H1 (cell line): Measurements from ENCODE around the gene ATR. TPM values are rescaled to one million over a fixed set of nuclear protein-coding genes. Genes with fewer than 3 reads are reported as not detected.

Experiments
- CTCF ChIA-PET: fragments of 300-600 bp; sonication (Branson Sonifier 250); formaldehyde crosslinking; loops from one replicate; lab custom pipeline; 2021; ENCODE audit not compliant: partially characterized antibody; lab: Charles Lee
- POLR2A ChIA-PET: fragments of 300-600 bp; sonication (Branson Sonifier 250); formaldehyde crosslinking; loops from one replicate; lab custom pipeline; 2021; ENCODE audit warnings: inconsistent platforms; ENCODE audit not compliant: partially characterized antibody; lab: Charles Lee
- DNase-seq, 2 experiments: peaks; one replicate each; pipeline versions ENCODE4 v3.0.0 to v3.0.0-alpha.2; 2010 to 2022; ENCODE audit warnings: low spot score in 2 of 2, low read depth in 1 of 2, mixed read lengths in 1 of 2
- FAIRE-seq: peaks from 2 replicates; lab custom pipeline; 2011; peaks lifted over from hg19 to GRCh38; lab: Jason Lieb, UNC
- H2AFZ ChIP-seq: 2 replicates; pipeline ENCODE4 v1.8.1; 2012; ENCODE audit warnings: low read length, inconsistent platforms
- H2AK5ac ChIP-seq: 2 replicates; pipeline ENCODE4 v1.6.1; 2013; ENCODE audit warnings: low read depth, low read length
- H2BK120ac ChIP-seq: replicated peaks from 2 replicates; pipeline ENCODE3; 2013; ENCODE audit warnings: low read depth, low read length, inconsistent platforms
- H2BK12ac ChIP-seq: 2 replicates; pipeline ENCODE4 v1.6.1; 2013; ENCODE audit warnings: low read depth, low read length
- H2BK15ac ChIP-seq: 2 replicates; pipeline ENCODE4 v1.6.1; 2013; ENCODE audit warnings: low read length
- H2BK20ac ChIP-seq: 2 replicates; pipeline ENCODE4 v1.6.1; 2013; ENCODE audit warnings: low read length
- H2BK5ac ChIP-seq: 2 replicates; pipeline ENCODE4 v1.6.1; 2013; ENCODE audit warnings: low read depth, low read length
- H3K14ac ChIP-seq: 2 replicates; pipeline ENCODE4 v1.6.1; 2013; ENCODE audit warnings: inconsistent platforms; ENCODE audit not compliant: insufficient read length
- H3K18ac ChIP-seq: 2 replicates; pipeline ENCODE4 v1.6.1; 2013; ENCODE audit warnings: low read length; ENCODE audit errors: extremely low read depth
- H3K23ac ChIP-seq: 2 replicates; pipeline ENCODE4 v1.6.1; 2013; ENCODE audit warnings: inconsistent platforms; ENCODE audit not compliant: insufficient read length
- H3K23me2 ChIP-seq: 2 replicates; pipeline ENCODE4 v1.6.1; 2013; ENCODE audit warnings: low read depth, low read length
- H3K27ac ChIP-seq: 2 replicates; pipeline ENCODE4 v1.6.1; 2011; ENCODE audit warnings: low read depth, low read length, inconsistent platforms
- H3K27me3 ChIP-seq, 4 experiments: replicated peaks in 1 of 4; 1 replicate in 1 of 4; 2 replicates in 3 of 4; pipeline versions ENCODE4 v1.6.1 to v1.8.1; 2011 to 2013; ENCODE audit warnings: low read length in 3 of 4, mild to moderate bottlenecking in 3 of 4, inconsistent platforms in 2 of 4, mixed read lengths in 2 of 4, moderate library complexity in 1 of 4; ENCODE audit not compliant: control insufficient read depth in 3 of 4, insufficient read depth in 3 of 4; ENCODE audit errors: extremely low read depth in 1 of 4
- H3K36me3 ChIP-seq, 4 experiments: 2 replicates each; pipeline versions ENCODE4 v1.6.1 to v1.8.1; 2011 to 2013; ENCODE audit warnings: mild to moderate bottlenecking in 4 of 4, low read length in 3 of 4, moderate library complexity in 2 of 4, control low read depth in 1 of 4, inconsistent platforms in 1 of 4; ENCODE audit not compliant: insufficient read depth in 4 of 4, control insufficient read depth in 2 of 4
- H3K4ac ChIP-seq: replicated peaks from 2 replicates; pipeline ENCODE3; 2013; ENCODE audit warnings: low read length, low read depth, mixed read lengths, inconsistent platforms; ENCODE audit not compliant: insufficient read length
- H3K4me1 ChIP-seq, 4 experiments: replicated peaks in 1 of 4; 1 replicate in 1 of 4; 2 replicates in 3 of 4; pipeline versions ENCODE4 v1.6.1 to v1.8.1; 2011 to 2013; ENCODE audit warnings: low read length in 3 of 4, inconsistent platforms in 2 of 4, mixed read lengths in 1 of 4; ENCODE audit not compliant: insufficient read depth in 4 of 4, control insufficient read depth in 3 of 4
- H3K4me2 ChIP-seq, 2 experiments: 2 replicates each; pipeline versions ENCODE4 v1.6.1 to v1.8.1; 2011 to 2013; ENCODE audit warnings: low read depth in 2 of 2, low read length in 2 of 2, control low read depth in 1 of 2, inconsistent platforms in 1 of 2, mild to moderate bottlenecking in 1 of 2; ENCODE audit not compliant: insufficient read depth in 1 of 2
- H3K4me3 ChIP-seq, 4 experiments: fragments of 200-600, 300-600 bp in 1 of 4; sonication (generic), shearing (Covaris generic), sonication (Bioruptor Twin) in 1 of 4; 2 replicates each; pipeline versions ENCODE4 v1.5.1 to v1.8.1; 2011 to 2016; ENCODE audit warnings: low read length in 4 of 4, low read depth in 3 of 4, control low read depth in 2 of 4, inconsistent platforms in 2 of 4, mild to moderate bottlenecking in 2 of 4, mixed read lengths in 1 of 4, moderate library complexity in 1 of 4; ENCODE audit not compliant: insufficient read depth in 2 of 4; ENCODE audit errors: extremely low read depth in 1 of 4
- H3K56ac ChIP-seq: replicated peaks from 2 replicates; pipeline ENCODE3; 2013; ENCODE audit warnings: low read depth, mild to moderate bottlenecking, mixed read lengths, low read length, inconsistent platforms; ENCODE audit not compliant: insufficient read length
- H3K79me1 ChIP-seq: 2 replicates; pipeline ENCODE4 v1.6.1; 2013; ENCODE audit warnings: low read depth, low read length, control low read depth
- H3K79me2 ChIP-seq, 2 experiments: 2 replicates each; pipeline versions ENCODE4 v1.6.1 to v1.8.1; 2012 to 2013; ENCODE audit warnings: low read length in 2 of 2, mild to moderate bottlenecking in 2 of 2, inconsistent platforms in 1 of 2; ENCODE audit not compliant: insufficient read depth in 2 of 2, control insufficient read depth in 1 of 2
- H3K9ac ChIP-seq, 4 experiments: replicated peaks in 1 of 4; 1 replicate in 1 of 4; 2 replicates in 3 of 4; pipeline versions ENCODE4 v1.6.1 to v1.8.1; 2011 to 2013; ENCODE audit warnings: low read depth in 3 of 4, low read length in 3 of 4, control low read depth in 2 of 4, mild to moderate bottlenecking in 2 of 4, moderate library complexity in 2 of 4, inconsistent platforms in 1 of 4; ENCODE audit errors: extremely low read depth in 1 of 4
- H3K9me3 ChIP-seq, 2 experiments: 2 replicates each; pipeline versions ENCODE4 v1.6.1 to v1.8.1; 2012 to 2013; ENCODE audit warnings: mild to moderate bottlenecking in 2 of 2, moderate library complexity in 2 of 2, control low read depth in 1 of 2, inconsistent platforms in 1 of 2, low read depth in 1 of 2, low read length in 1 of 2, mixed read lengths in 1 of 2; ENCODE audit not compliant: insufficient read depth in 2 of 2
- H4K20me1 ChIP-seq, 2 experiments: replicated peaks in 1 of 2; 2 replicates each; pipeline versions ENCODE3 to v1.8.1; 2011 to 2013; ENCODE audit warnings: inconsistent platforms in 2 of 2, low read length in 2 of 2, mild to moderate bottlenecking in 1 of 2; ENCODE audit not compliant: insufficient read depth in 2 of 2, control insufficient read depth in 1 of 2
- H4K5ac ChIP-seq: 2 replicates; pipeline ENCODE4 v1.6.1; 2013; ENCODE audit warnings: low read length, low read depth, mixed read lengths, inconsistent platforms; ENCODE audit not compliant: insufficient read length
- H4K8ac ChIP-seq: 2 replicates; pipeline ENCODE4 v1.8.0; 2013; ENCODE audit warnings: mild to moderate bottlenecking, moderate library complexity, low read length, inconsistent platforms; ENCODE audit not compliant: insufficient read depth; ENCODE audit errors: extremely low read depth
- H4K91ac ChIP-seq: replicated peaks from 2 replicates; pipeline ENCODE3; 2013; ENCODE audit warnings: low read length, mixed read lengths, inconsistent platforms; ENCODE audit not compliant: insufficient read length
- ATF2 ChIP-seq: IDR thresholded peaks from 2 replicates; pipeline ENCODE4 v1.6.1; 2012; ENCODE audit warnings: low read length, inconsistent platforms
- CREB1 ChIP-seq: IDR thresholded peaks from 2 replicates; pipeline ENCODE4 v1.6.1; 2012; ENCODE audit warnings: inconsistent platforms
- GABPA ChIP-seq: IDR thresholded peaks from 2 replicates; pipeline ENCODE4 v1.6.1; 2011; ENCODE audit warnings: mild to moderate bottlenecking, low read length, moderate library complexity, borderline replicate concordance; ENCODE audit not compliant: insufficient read depth
- JUN ChIP-seq: IDR thresholded peaks from 2 replicates; pipeline ENCODE4 v1.6.1; 2011; ENCODE audit warnings: low read depth, mild to moderate bottlenecking, improper control_type of control experiment, low read length
- KDM5A ChIP-seq: fragments of 200-600 bp; IDR thresholded peaks from 2 replicates; pipeline ENCODE4 v1.7.1; 2012; ENCODE audit warnings: mild to moderate bottlenecking, low read length, inconsistent platforms, mixed read lengths
- POU5F1 ChIP-seq: IDR thresholded peaks from 2 replicates; pipeline ENCODE4 v1.6.1; 2011; ENCODE audit warnings: low read depth, mild to moderate bottlenecking, low read length, moderate library complexity
- TCF12 ChIP-seq: IDR thresholded peaks from 2 replicates; pipeline ENCODE4 v1.6.1; 2011; ENCODE audit warnings: low read depth, mild to moderate bottlenecking, low read length
- WGBS, 2 experiments: shearing (Covaris generic) in 1 of 2; methylation state at CpG; one replicate each; pipeline versions ENCODE4 v1.1.6 to v1.1.7; 2013 to 2015; ENCODE audit warnings: low lambda C conversion rate in 2 of 2, mixed read lengths in 2 of 2, inconsistent platforms in 1 of 2, low coverage in 1 of 2, missing lambda C conversion rate in 1 of 2; ENCODE audit not compliant: insufficient replicate concordance in 2 of 2, insufficient coverage in 1 of 2, insufficient read length in 1 of 2; ENCODE audit errors: extremely low coverage in 1 of 2, missing lambda C conversion rate in 1 of 2; 5-methylcytosine and 5-hydroxymethylcytosine counted together
- polyA plus RNA-seq, 7 experiments: library from polyadenylated mRNA; depleted of rRNA in 3 of 7; stranded (reverse) in 5 of 7; unstranded in 2 of 7; fragments of >200 nt in 5 of 7; fragments of 200-250 nt in 2 of 7; gene quantifications; 1 replicate in 5 of 7; 2 replicates in 1 of 7; 4 replicates in 1 of 7; pipeline versions ENCODE4 v1.2.1 to v1.2.3, GENCODE V29; 2011 to 2013; ENCODE audit warnings: missing spikeins in 2 of 7, mixed read lengths in 2 of 7
- total RNA-seq: library from RNA; stranded (reverse); fragmentation: NEBNext Ultra II Directional; extraction: Animal tissue kit (Norgen Biotek cat#: 25700); gene quantifications from 2 replicates; pipeline ENCODE4 v1.2.1, GENCODE V29; 2021

ATR gene
- total and polyA plus RNA-seq, 2 of the 8 experiments (the other 6 are each of a cell fraction or from before 2014, with no cell fraction given): 8.4 to 23.2 TPM

- H3K18ac ChIP-seq: no peak overlapping the region
- H2BK5ac ChIP-seq: no peak overlapping the region
- no peak overlapping the region for H2AK5ac ChIP-seq
- no peak overlapping the region for H3K14ac ChIP-seq
- H2BK20ac ChIP-seq: no peak overlapping the region
- H3K4me3 ChIP-seq: no peak overlapping the region
- no peaks in the 10 kb centered on the region for H3K4me1 ChIP-seq
- CTCF ChIA-PET: no interaction called here
- H2BK12ac ChIP-seq: no peak overlapping the region
- WGBS, 2 experiments: 93% methylated on average over 1 of the region's 1 CpG; no CpG with 5 or more reads in 1 of the 2 experiments
- no peaks in the 10 kb centered on the region for H3K79me1 ChIP-seq
- no peak overlapping the region for H2BK120ac ChIP-seq
- FAIRE-seq (no peak), DNase-seq (no peak)
- H3K4ac ChIP-seq: no peak overlapping the region
- H3K56ac ChIP-seq: no peak overlapping the region
- TF ChIP-seq ATF2 (no peak), TCF12 (no peak), JUN (no peak), GABPA (no peak), KDM5A (no peak), CREB1 (no peak), POU5F1 (no peak)
- POLR2A ChIA-PET: no interaction called here
- H3K27me3 ChIP-seq: no peaks in the 10 kb centered on the region
- peaks cover 0 to 18% (median 4%) of the 10 kb centered on the region in 4 experiments; a peak in 3 of 8 replicates for H3K36me3 ChIP-seq
- no peak overlapping the region for H4K91ac ChIP-seq
- H3K79me2 ChIP-seq: no peaks in the 10 kb centered on the region
- no peaks in the 10 kb centered on the region for H3K23me2 ChIP-seq
- no peak overlapping the region for H2BK15ac ChIP-seq
- no peak overlapping the region for H4K5ac ChIP-seq
- H3K4me2 ChIP-seq: no peak overlapping the region
- no peaks in the 10 kb centered on the region for H4K20me1 ChIP-seq
- H3K9ac ChIP-seq: no peak overlapping the region
- no peak overlapping the region for H4K8ac ChIP-seq
- no peak overlapping the region for H2AFZ ChIP-seq
- no peaks in the 10 kb centered on the region for H3K9me3 ChIP-seq
- H3K27ac ChIP-seq: no peak overlapping the region
- H3K23ac ChIP-seq: no peak overlapping the region
Measured at GRCh38 chr3:142497729-142498128, 80.8 kb downstream of the ATR start.
